ENCODE measurements around the gene MYO5B.

GRCh38 chr18:49861659-49862058 lies 333.3 kb downstream of the MYO5B start:
- TF ChIP-seq POLR2A (IDR thresholded peaks at IDR 0.05) (no peak), CTCF (IDR thresholded peaks at IDR 0.05) (no peak)

Data from lower leg skin (tissue), 3 donors.